Measurements from ENCODE around the gene ZBTB8OS. TPM values are rescaled to one million over a fixed set of nuclear protein-coding genes. Genes with fewer than 3 reads are reported as not detected.

Gene ZBTB8OS
- total RNA-seq, 1 experiment from 2014 or later, result 49.2 TPM

- H3K4me2 ChIP-seq (ENCODE audit: low read length), result no peak overlapping the region
- ChIA-PET CTCF (interaction anchor here (1.0 to 2.6 kb wide), 4 partner anchors 22 to 218 kb away, joined by 3 to 11 read pairs (median 4); no protein-coding TSS in a partner anchor), RAD21 (ENCODE audit: low non-redundant PET in 1 of 2, low total read pairs in 2 of 2, uncharacterized antibody in 2 of 2, unreplicated experiment in 2 of 2) (no interaction called here), POLR2A (no interaction called here)
- H4K20me1 ChIP-seq (ENCODE audit: insufficient read depth), result no peaks in the 10 kb centered on the region
- no TSS peak for BruUV-seq (replicated peaks)
- no peaks in the 10 kb centered on the region for H3K9me3 ChIP-seq (ENCODE audit: control insufficient read depth in 1 of 2, insufficient read depth in 1 of 2, low read depth in 1 of 2, low read length in 2 of 2)
- no peaks in the 10 kb centered on the region for H3K9me2 ChIP-seq (ENCODE audit: insufficient read depth)
- ATAC-seq, result no peak
- H3K4me3 ChIP-seq (replicated peaks in 1 of 2; ENCODE audit: low read depth in 1 of 2, low read length in 2 of 2), result no peak overlapping the region
- no peak for DNase-seq (ENCODE audit: low read depth, low spot score)
- no peak overlapping the region for H3K27ac ChIP-seq (ENCODE audit: low read depth, low read length)
- no peaks in the 10 kb centered on the region; a peak in 2 of 4 replicates for H3K36me3 ChIP-seq (ENCODE audit: control insufficient read depth in 1 of 2, insufficient read depth in 2 of 2, low read length in 2 of 2)
- H3K27me3 ChIP-seq (ENCODE audit: insufficient read depth, low read length), result no peaks in the 10 kb centered on the region
- H2AFZ ChIP-seq (ENCODE audit: low read depth, low read length, poor library complexity, severe bottlenecking), result no peak overlapping the region
- intact Hi-C loops (cut with micrococcal nuclease), result loop anchor here (1.0 kb wide), 1 partner anchor 172 kb away; no protein-coding TSS in a partner anchor
- no peak overlapping the region for H3K9ac ChIP-seq (ENCODE audit: low read length)
- TF ChIP-seq SIN3A (IDR thresholded peaks at IDR 0.05; ENCODE audit: low read depth) (no peak), RAD21 (IDR thresholded peaks at IDR 0.05; ENCODE audit: low read depth) (peak; percentile 55), CTCF (IDR thresholded peaks at IDR 0.05 in 2 of 3, conservative IDR thresholded peaks at IDR 0.05 in 1 of 3; ENCODE audit: borderline replicate concordance in 1 of 3, insufficient read depth in 1 of 3, low read depth in 2 of 3, low read length in 2 of 3) (peak in 2 of 3 experiments; percentile 40 to 44; a peak in 3 of 6 replicates), POLR2A (IDR thresholded peaks at IDR 0.05; ENCODE audit: borderline replicate concordance, extremely low read depth, insufficient read depth, insufficient read length) (no peak)
- 0 out of 2 replicates have a peak, but pooled peaks cover 5% of the 10 kb centered on the region for H3K79me2 ChIP-seq (ENCODE audit: insufficient read depth, low read length)
- H3K4me1 ChIP-seq (ENCODE audit: control insufficient read depth in 1 of 2, insufficient read depth in 2 of 2, low read length in 2 of 2), result no peaks in the 10 kb centered on the region
Observed at GRCh38 chr1:32619701-32620485, 30.5 kb downstream of the ZBTB8OS start.

GRCh38 chr1:32618673-32619221 lies 31.6 kb downstream of the ZBTB8OS start:
- no peak overlapping the region for H2AFZ ChIP-seq (ENCODE audit: low read depth, low read length, poor library complexity, severe bottlenecking)
- ChIA-PET POLR2A (no interaction called here), RAD21 (ENCODE audit: low non-redundant PET in 1 of 2, low total read pairs in 2 of 2, uncharacterized antibody in 2 of 2, unreplicated experiment in 2 of 2) (no interaction called here), CTCF (interaction anchor here (1.0 to 2.6 kb wide), 2 partner anchors 21 to 98 kb away, joined by 3 to 11 read pairs; no protein-coding TSS in a partner anchor)
- no peak overlapping the region for H3K27ac ChIP-seq (ENCODE audit: low read depth, low read length)
- ATAC-seq (peak; percentile 86), DNase-seq (ENCODE audit: low read depth, low spot score) (no peak)
- intact Hi-C loops (cut with micrococcal nuclease), result no loop called here
- no peaks in the 10 kb centered on the region for H3K9me2 ChIP-seq (ENCODE audit: insufficient read depth)
- no peak overlapping the region for H3K9ac ChIP-seq (ENCODE audit: low read length)
- no peaks in the 10 kb centered on the region for H3K27me3 ChIP-seq (ENCODE audit: insufficient read depth, low read length)
- H3K4me2 ChIP-seq (ENCODE audit: low read length), result no peak overlapping the region
- no peak overlapping the region for H3K4me3 ChIP-seq (replicated peaks in 1 of 2; ENCODE audit: low read depth in 1 of 2, low read length in 2 of 2)
- no peaks in the 10 kb centered on the region; a peak in 2 of 4 replicates for H3K36me3 ChIP-seq (ENCODE audit: control insufficient read depth in 1 of 2, insufficient read depth in 2 of 2, low read length in 2 of 2)
- 0 out of 2 replicates have a peak, but pooled peaks cover 5% of the 10 kb centered on the region for H3K79me2 ChIP-seq (ENCODE audit: insufficient read depth, low read length)
- TF ChIP-seq SRF (IDR thresholded peaks at IDR 0.05; ENCODE audit: low read depth) (no peak), ZNF274 (IDR thresholded peaks at IDR 0.05; ENCODE audit: low read depth, low read length) (no peak), RAD21 (IDR thresholded peaks at IDR 0.05; ENCODE audit: low read depth) (no peak), ZBTB33 (IDR thresholded peaks at IDR 0.05; ENCODE audit: extremely low read depth, insufficient replicate concordance, low read length) (no peak), JUND (IDR thresholded peaks at IDR 0.05) (no peak)
- no peaks in the 10 kb centered on the region for H3K4me1 ChIP-seq (ENCODE audit: control insufficient read depth in 1 of 2, insufficient read depth in 2 of 2, low read length in 2 of 2)
- BruUV-seq (replicated peaks), result no TSS peak
- H4K20me1 ChIP-seq (ENCODE audit: insufficient read depth), result no peaks in the 10 kb centered on the region
- H3K9me3 ChIP-seq (ENCODE audit: control insufficient read depth in 1 of 2, insufficient read depth in 1 of 2, low read depth in 1 of 2, low read length in 2 of 2), result no peaks in the 10 kb centered on the region

Measured in HCT116 (cell line).